OCI-LY1 (cell line): ENCODE results near the gene TYR.

Source experiments
- CTCF ChIP-seq: fragments of 200-600 bp; sonication (generic), shearing (Covaris generic); IDR thresholded peaks from 2 replicates; pipeline ENCODE4 v1.5.1; 2017; ENCODE audit warnings: mild to moderate bottlenecking, antibody characterized with exemption, low read length, moderate library complexity, mixed read lengths
- EZH2 ChIP-seq: fragments of 200-600 bp; sonication (generic), shearing (Covaris generic); IDR thresholded peaks from 2 replicates; pipeline ENCODE4 v1.8.0; 2017; ENCODE audit warnings: borderline replicate concordance, mixed run types, mild to moderate bottlenecking, antibody characterized with exemption, low read length, moderate library complexity, mixed read lengths

- TF ChIP-seq CTCF (no peak), EZH2 (no peak)
Observed at GRCh38 chr11:89293965-89294679, 116.4 kb downstream of the TYR start.
